GM19395 (cell line): Measurements from ENCODE around the gene UBAC2.

Source experiments
- ATAC-seq: cut with Tn5 transposase; IDR thresholded peaks from one replicate; pipeline ENCODE4 v1.9.1; 2021; ENCODE audit warnings: mild to moderate bottlenecking, moderate library complexity; ENCODE audit not compliant: unreplicated experiment

The UBAC2 gene

DNA sequence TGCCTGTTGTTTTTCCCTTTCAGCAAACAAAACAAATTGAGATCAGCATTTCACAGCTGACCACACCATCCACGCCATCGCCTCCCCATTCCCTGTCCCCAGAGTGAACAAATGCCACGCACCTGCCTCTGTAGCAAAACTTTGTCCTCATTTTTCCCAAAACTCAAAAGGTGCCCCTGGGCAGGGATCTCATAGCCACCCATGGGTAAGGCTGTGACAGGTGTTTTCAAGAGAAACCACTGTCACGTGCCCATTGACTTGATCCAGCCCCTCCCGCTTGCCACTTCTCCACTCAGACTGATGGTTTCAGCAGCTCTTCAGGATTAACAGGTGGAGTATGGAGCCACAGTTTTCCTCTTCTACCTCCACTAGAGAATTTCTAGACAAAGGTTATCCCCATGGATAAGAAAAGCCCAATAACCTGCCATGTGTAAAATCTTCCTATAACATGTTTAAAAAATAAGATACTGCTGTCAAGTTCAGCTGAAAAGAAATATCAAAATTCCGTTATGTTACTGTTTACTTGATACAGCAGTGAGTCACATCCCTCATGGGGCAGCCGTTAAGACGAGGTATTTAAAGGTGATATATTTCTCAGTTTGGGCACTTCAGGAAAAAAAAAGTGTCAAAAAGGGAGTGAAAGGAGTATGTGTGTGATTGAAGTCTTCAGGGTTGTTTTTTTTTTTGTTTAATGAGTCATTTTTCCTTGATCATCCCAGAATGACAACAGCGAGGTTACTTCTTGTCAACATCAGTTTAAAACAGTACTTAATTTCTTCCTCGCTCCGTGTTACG is 170.0 kb downstream of the UBAC2 start:
- no peak for ATAC-seq

- no peak for ATAC-seq
Observed at GRCh38 chr13:99371956-99372355, 171.3 kb downstream of the UBAC2 start.

GRCh38 chr13:99373436-99373835 is 172.8 kb downstream of the UBAC2 start:
- no peak for ATAC-seq

DNA sequence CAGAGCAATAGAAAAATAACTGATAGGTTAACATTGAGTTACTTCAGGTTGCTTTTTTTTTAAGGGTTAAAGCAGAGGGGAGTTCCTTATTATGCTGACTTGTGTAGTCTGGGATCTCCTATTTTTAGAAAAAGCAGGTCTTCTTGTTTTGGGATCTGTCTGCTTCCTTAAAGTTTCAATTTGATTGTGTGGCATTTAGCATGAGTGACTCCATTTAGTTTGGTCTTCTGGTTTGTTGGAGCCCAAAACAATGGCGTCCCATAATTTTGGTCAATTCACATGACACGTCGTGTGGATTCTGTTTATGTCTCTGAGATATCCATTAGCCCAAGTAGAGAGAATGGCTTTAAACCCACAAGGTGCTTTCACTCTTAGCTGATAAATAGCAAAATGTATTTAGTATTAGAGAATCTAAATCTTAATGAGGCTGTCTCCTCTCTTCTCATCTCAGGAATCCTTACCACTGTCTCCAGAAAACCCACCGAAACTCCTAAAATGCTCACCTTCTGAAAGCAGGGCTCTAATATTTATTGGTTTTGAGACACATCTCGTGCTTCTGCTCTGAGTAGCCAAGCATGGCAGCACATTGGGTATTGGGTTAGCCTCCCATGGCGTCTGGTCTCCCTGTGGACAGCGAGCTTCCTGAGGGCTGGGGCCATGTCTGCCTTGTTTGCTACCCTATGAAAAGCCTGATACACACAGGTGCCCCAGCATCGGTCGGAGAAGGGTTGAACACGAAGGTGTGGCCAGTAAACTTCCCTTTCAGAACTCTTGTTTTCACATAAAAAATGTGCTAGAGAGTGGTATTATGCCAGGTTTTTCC is 173.7 kb downstream of the UBAC2 start:
- peak; percentile 42 for ATAC-seq

- ATAC-seq = peak; percentile 49
Observed at GRCh38 chr13:99374994-99375737, 174.5 kb downstream of the UBAC2 start.

DNA sequence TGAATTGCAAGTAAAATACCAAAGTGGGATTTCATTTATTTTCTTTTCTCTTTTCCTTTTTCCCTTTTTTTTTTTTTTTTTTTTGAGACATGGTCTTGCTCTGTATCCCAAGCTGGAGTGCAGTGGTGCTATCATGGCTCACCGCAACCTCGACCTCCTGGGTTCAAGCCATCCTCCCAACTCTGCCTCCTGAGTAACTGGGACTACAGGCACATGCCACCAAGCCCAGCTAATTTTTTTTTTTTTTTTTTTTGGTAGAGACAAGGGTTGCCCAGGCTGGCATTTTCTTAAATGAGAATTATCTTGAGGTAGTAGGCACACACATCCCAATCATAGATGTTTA is 175.1 kb downstream of the UBAC2 start:
- no peak for ATAC-seq

- ATAC-seq = peak; percentile 53
Observed at GRCh38 chr13:99376132-99376531, 175.5 kb downstream of the UBAC2 start.

DNA sequence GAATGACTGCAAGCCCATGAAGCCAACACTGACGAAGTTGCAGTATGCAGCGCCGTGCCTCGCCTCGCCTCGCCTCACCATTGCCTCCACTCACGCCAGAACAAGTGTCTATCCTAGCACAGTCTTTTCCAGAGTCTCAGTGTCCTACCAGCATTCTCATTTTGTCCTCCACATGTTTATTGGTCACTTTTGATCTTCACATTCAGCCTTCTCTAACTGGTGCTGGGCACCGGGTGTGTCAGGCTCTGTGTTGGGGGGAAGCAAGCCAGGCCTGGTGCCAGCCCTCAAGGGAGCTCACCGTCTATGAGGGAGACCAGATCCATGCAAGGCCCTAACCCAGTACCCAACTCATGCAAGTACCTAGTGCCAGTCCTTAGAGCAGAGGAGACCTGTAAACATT is 176.3 kb downstream of the UBAC2 start:
- no peak for ATAC-seq

DNA sequence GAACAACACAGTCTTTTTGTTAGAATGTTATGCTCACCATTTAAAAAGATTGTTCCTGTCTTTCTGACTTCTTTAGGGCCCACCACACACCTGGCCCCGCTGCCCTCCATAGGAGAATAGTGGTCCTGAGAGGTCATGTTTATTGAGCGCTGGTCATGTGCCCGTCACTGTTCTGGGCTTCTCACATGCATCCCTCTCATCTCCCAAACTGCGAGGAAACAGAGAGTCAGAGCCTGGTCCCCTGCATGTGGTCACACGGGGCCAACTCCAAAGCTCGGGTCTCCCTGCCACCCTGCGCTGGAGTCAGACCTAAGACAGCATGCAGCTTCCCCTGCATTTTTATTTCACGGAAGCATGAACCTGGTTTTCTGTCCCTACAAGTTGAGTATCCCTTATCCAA is 177.0 kb downstream of the UBAC2 start:
- ATAC-seq = no peak

DNA sequence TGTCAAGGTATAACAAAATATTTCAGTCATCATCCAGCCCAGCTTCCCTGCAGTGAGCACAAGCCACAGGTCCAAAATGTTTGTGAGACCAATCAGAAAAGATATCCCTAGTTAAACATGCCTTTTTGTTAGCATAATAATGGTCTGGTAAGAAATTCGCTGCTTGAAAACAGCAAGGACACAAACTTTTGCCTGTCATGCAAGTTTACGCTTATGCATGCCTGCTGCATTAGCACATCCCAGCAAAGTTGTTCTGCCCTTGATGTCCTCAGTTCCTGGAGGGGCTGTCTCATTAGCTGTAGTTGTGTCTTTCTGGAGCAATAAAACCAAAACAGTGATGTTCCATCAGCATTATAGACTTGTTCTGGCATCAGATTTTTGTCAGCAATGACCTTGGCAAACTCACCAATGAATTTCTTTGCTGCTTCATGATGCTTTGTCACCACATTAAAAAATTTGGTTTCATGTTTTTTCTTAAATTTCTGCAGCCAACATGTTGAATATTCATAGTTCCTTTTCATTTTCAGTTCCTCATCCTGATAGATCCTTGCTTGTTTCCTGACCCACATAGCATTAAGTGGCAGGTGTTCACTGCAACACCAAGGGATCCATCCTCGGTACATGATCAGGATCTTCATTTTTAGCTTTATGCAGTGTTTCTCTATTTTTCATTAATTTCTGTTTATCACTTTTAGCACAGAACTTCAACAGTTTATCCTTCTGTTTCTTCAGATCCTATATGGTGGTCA is 178.5 kb downstream of the UBAC2 start:
- ATAC-seq = no peak

DNA sequence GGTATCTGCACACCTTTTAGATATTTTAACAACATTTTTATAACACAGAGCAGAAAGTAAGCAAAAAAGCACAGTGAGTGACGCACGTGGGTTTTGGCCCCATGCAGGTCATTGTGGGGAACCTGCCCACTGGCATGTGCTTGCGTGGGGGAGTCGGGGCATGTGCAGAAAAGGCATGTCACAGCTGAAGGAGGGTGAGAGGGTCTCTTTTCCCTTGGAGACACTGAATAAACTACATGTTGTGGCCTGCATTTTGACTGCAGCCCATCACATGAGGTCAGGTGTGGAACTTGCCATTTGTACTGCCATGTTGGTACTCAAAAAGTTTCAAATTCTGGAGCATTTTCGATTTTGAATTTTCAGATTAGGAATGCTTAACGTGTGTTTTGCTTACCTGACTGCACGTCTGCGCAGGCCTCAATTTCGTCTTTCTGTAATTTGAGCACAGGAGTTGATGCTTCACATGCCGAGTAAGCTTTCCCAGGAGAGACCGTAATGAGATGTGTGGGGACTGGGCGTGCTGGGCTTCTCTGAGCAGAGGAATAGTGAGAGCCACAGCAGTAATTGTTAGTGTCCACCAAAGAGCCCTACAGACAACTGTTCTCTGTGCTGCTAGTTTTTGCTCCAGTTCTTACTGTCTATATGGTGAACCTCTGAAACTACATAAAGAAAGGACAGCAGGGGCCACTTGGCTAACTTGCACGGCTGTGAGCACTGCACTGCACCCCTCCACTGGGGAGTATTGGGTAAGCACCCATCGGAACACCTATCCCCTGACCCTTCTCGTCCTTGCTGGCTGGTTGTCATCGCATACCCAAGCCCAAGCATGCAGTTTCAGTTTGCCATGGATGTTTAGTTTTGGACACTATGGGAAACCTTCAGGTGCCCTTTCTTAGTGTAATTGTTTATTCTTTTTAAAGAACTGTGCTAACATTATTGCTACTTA is 179.5 kb downstream of the UBAC2 start:
- ATAC-seq = no peak

- peak; percentile 84 for ATAC-seq
Observed at GRCh38 chr13:99380921-99381645, 180.4 kb downstream of the UBAC2 start.

DNA sequence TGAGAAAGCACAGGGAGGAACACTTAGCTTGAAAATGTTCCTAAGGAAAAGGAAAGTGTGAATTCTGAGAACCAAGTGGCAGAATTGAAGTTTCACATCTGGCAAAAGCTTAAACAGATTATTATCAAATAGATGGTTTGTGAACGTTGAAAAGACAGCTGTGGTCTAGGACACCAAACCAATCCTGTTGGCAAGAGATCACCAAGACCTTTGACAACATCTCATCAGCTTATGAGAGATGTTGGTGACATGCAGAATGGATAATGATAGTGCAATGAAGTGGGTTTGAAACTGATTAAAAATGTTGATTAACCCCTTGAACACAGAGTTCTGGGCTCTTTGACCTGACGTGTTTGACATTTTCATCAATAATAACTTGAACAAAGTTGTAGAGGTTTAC is 181.1 kb downstream of the UBAC2 start:
- no peak for ATAC-seq

DNA sequence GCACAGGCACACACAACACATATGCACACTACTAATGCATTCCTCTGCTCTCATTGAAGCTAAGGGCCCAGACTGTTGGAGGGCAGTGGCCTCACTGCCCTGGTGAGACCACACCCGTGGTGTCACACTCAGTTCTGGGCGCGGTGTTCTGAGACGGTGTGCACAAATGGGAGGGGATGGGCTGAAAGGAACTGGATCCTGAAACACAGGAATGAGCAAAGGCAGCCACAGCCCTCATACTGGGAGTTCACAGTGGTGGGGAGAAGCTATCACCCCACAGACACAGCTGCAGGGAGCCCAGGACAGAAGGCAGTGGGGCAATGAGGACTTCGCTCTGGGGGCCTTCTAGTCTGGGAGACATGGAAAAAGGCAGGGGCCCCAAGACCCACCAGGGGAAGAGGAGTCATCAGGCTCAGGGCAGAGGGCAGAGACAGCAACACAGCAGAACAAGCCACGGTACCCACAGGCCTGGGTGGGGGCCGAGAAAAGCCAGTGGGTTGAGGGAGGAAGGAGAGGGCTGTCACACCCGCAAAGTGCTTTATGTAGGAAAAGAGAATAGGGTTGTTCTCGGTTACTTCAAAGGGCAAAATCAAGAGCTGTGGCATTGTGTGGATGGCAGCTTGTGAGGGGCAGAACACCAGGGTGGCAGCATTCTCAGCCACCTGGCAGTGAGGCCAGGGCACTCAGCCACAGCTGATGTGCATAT is 181.9 kb downstream of the UBAC2 start:
- no peak for ATAC-seq

GRCh38 chr13:99383511-99383921 is 182.9 kb downstream of the UBAC2 start:
- no peak for ATAC-seq

- no peak for ATAC-seq
Observed at GRCh38 chr13:99383946-99384345, 183.3 kb downstream of the UBAC2 start.

- no peak for ATAC-seq
Observed at GRCh38 chr13:99384468-99384867, 183.8 kb downstream of the UBAC2 start.

GRCh38 chr13:99385161-99385560 is 184.5 kb downstream of the UBAC2 start:
- no peak for ATAC-seq
